ENCODE data around the gene PCDHGA8.

Gene PCDHGA8

GRCh38 chr5:141437221-141437620 lies 44.8 kb downstream of the PCDHGA8 start:
- DNase-seq, result no peak

GRCh38 chr5:141439411-141440141 lies 47.1 kb downstream of the PCDHGA8 start:
- no peak for DNase-seq

GRCh38 chr5:141440341-141440740 lies 47.9 kb downstream of the PCDHGA8 start:
- DNase-seq, result no peak

GRCh38 chr5:141441571-141442170 lies 49.2 kb downstream of the PCDHGA8 start:
- no peak for DNase-seq
